Activated CD4-positive, alpha-beta T cell treated with anti-CD3 and anti-CD28 coated beads, Interleukin-2, amount 50 U/mL, for 16 hours (primary cell): ENCODE results near the gene DBR1.

Experiments used
- DNase-seq: peaks from one replicate; pipeline ENCODE4 v3.0.0-alpha.2; 2020

The DBR1 gene

GRCh38 chr3:138118612-138119422 lies 55.9 kb downstream of the DBR1 start:
- peak; percentile 62 for DNase-seq

- peak; percentile 20 for DNase-seq
Observed at GRCh38 chr3:138114988-138115971, 59.4 kb downstream of the DBR1 start, which contains the start of gene DZIP1L. Gene DZIP1L, minus strand, starts transcription at chr3:138115608. Its CDS starts 11,637 bp downstream, at chr3:138103971.

- no peak for DNase-seq
Observed at GRCh38 chr3:138114431-138114918, 60.2 kb downstream of the DBR1 start.

GRCh38 chr3:138113326-138113725 lies 61.4 kb downstream of the DBR1 start:
- no peak for DNase-seq

- no peak for DNase-seq
Observed at GRCh38 chr3:138112362-138112761, 62.4 kb downstream of the DBR1 start.
